ENCODE data around the gene TRPC4AP. TPM values are rescaled to one million over a fixed set of nuclear protein-coding genes. Genes with fewer than 3 reads are reported as not detected.

TRPC4AP gene
- total and polyA plus RNA-seq, 10 of the 15 experiments (the other 5 are each of a cell fraction or from before 2014, with no cell fraction given), result 1.1 to 61.7 (median 41.2) TPM

- peak; percentile 38; the same call in 1 of the 2 replicates for TF ChIP-seq E2F4 (IDR thresholded peaks at IDR 0.05; ENCODE audit: low read depth, low read length)
- no peak for TF ChIP-seq CHD4 (IDR thresholded peaks at IDR 0.05)
- TF ChIP-seq SIX5 (IDR thresholded peaks at IDR 0.05; ENCODE audit: low read depth, low read length, severe bottlenecking), result no peak
- TF ChIP-seq IKZF2 (IDR thresholded peaks at IDR 0.05), result peak; percentile 48 to 59; a peak in 3 of 4 replicates
- no peak for TF ChIP-seq BCL3 (IDR thresholded peaks at IDR 0.05; ENCODE audit: borderline replicate concordance, insufficient read depth, low read depth, low read length, poor library complexity, severe bottlenecking)
- no peak for TF ChIP-seq ESRRA (IDR thresholded peaks at IDR 0.05; ENCODE audit: low read length)
- 0 out of 2 replicates have a peak, but pooled peaks have one; percentile 33 for TF ChIP-seq YY1 (IDR thresholded peaks at IDR 0.05; ENCODE audit: low read depth, low read length)
- no peak for TF ChIP-seq ATF2 (IDR thresholded peaks at IDR 0.05; ENCODE audit: low read length)
- no peak; the same call in none of the 2 replicates for TF ChIP-seq HDGF (IDR thresholded peaks at IDR 0.05)
- TF ChIP-seq STAT1 (conservative IDR thresholded peaks at IDR 0.05), result no peak
- TF ChIP-seq POLR2AphosphoS2 (IDR thresholded peaks at IDR 0.05; ENCODE audit: low read depth, low read length), result no peak; the same call in 1 of the 2 replicates
- peak; percentile 43 for TF ChIP-seq RELA (IDR thresholded peaks at IDR 0.05; ENCODE audit: borderline replicate concordance, partially characterized antibody)
- TF ChIP-seq NFXL1 (IDR thresholded peaks at IDR 0.05; ENCODE audit: borderline replicate concordance), result no peak
- TF ChIP-seq EP300 (IDR thresholded peaks at IDR 0.05; ENCODE audit: borderline replicate concordance in 1 of 2, control insufficient read depth in 1 of 2, low read depth in 2 of 2, low read length in 2 of 2), result no peak
- peak; percentile 28; the same call in 1 of the 2 replicates for TF ChIP-seq ELK1 (IDR thresholded peaks at IDR 0.05; ENCODE audit: low read depth, low read length)
- peak; percentile 70 for TF ChIP-seq MLLT1 (IDR thresholded peaks at IDR 0.05)
- no peak for TF ChIP-seq ETV6 (conservative IDR thresholded peaks at IDR 0.05 in 1 of 2, IDR thresholded peaks at IDR 0.05 in 1 of 2; ENCODE audit: borderline replicate concordance in 1 of 2, low read depth in 1 of 2)
- TF ChIP-seq RAD21 (IDR thresholded peaks at IDR 0.05; ENCODE audit: insufficient read depth, low read depth, low read length), result peak; percentile 62
- TF ChIP-seq TARDBP (IDR thresholded peaks at IDR 0.05; ENCODE audit: borderline replicate concordance), result no peak; the same call in 1 of the 2 replicates
- TF ChIP-seq STAT3 (IDR thresholded peaks at IDR 0.05; ENCODE audit: low read depth, low read length), result no peak
- peak; percentile 30; the same call in 1 of the 2 replicates for TF ChIP-seq MTA2 (IDR thresholded peaks at IDR 0.05; ENCODE audit: low read depth)
These were observed 137.2 kb downstream of the TRPC4AP start, which contains the start of the genes GSS and MYH7B (continued) for GRCh38 chr20:34955231-34956040.

All from GM12878 (cell line).